Measurements from ENCODE around the gene TRHDE. TPM values are rescaled to one million over a fixed set of nuclear protein-coding genes. Genes with fewer than 3 reads are reported as not detected.

The TRHDE gene
- polyA plus RNA-seq, 1 donor (not counting 4 experiments of a cell fraction or from before 2014, with no cell fraction given) = 0.12 TPM

DNA sequence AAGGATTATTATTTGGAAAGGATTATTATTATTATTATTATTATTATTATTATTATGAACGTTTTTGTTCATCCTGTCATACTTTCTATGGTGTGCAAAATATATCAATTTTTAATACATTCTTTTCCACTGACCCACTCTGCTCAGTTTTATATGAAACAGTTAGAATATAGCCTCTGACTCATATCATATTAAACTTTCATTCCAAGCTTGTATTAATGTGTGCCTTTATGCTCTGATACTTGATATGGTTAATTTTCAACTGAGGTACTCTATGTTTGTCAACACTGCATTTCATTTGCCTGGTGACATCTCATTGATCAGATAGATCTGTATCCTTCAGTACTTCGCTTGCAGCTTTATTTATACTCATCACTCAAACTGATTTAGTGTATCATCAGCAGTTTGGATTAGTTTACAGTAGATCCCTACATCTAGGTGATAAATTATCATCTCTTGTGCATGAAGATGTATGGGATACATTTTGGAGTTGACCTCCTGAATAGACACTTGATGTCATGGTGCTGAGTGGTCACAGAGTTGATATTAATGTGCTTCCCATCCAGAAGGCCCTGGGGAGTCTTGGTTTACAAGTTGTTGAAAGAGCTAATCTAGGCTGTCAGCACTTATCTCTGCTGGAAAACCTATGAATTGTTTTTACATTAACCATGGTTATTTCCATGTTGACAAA lies 271.8 kb downstream of the TRHDE start:
- no peaks in the 10 kb centered on the region for H3K9me3 ChIP-seq (ENCODE audit: control insufficient read depth, low read depth, low read length)
- no peaks in the 10 kb centered on the region for H3K27me3 ChIP-seq (ENCODE audit: control insufficient read depth, extremely low read depth, insufficient read depth, low read length)
- no peak overlapping the region for H3K27ac ChIP-seq (ENCODE audit: control insufficient read depth, insufficient read depth, low read length)
- no peak overlapping the region for H3K9ac ChIP-seq (ENCODE audit: control insufficient read depth, extremely low read depth, insufficient read depth, low read length)
- no peaks in the 10 kb centered on the region for H3K9me1 ChIP-seq (ENCODE audit: control insufficient read depth, extremely low read depth, insufficient read depth, low read length)
- H3K4me2 ChIP-seq (ENCODE audit: control insufficient read depth, extremely low read depth, insufficient read depth, low read depth, low read length) = no peak overlapping the region
- H3K36me3 ChIP-seq (ENCODE audit: control insufficient read depth in 2 of 2, extremely low read depth in 1 of 2, insufficient read depth in 2 of 2, low read length in 2 of 2) = no peaks in the 10 kb centered on the region
- no peak for FAIRE-seq
- H3K4me1 ChIP-seq (ENCODE audit: control insufficient read depth, extremely low read depth, insufficient read depth, low read length) = no peaks in the 10 kb centered on the region
- no peak overlapping the region for H2AFZ ChIP-seq (ENCODE audit: control insufficient read depth, low read length)
- H3K79me2 ChIP-seq (ENCODE audit: control insufficient read depth, insufficient read depth, low read length) = no peaks in the 10 kb centered on the region
- dilution Hi-C loops (cut with MboI; ENCODE audit: extremely low pct_ligation_motif_present, low sequenced_read_pairs) = no loop called here
- TF ChIP-seq, protein P1, sequence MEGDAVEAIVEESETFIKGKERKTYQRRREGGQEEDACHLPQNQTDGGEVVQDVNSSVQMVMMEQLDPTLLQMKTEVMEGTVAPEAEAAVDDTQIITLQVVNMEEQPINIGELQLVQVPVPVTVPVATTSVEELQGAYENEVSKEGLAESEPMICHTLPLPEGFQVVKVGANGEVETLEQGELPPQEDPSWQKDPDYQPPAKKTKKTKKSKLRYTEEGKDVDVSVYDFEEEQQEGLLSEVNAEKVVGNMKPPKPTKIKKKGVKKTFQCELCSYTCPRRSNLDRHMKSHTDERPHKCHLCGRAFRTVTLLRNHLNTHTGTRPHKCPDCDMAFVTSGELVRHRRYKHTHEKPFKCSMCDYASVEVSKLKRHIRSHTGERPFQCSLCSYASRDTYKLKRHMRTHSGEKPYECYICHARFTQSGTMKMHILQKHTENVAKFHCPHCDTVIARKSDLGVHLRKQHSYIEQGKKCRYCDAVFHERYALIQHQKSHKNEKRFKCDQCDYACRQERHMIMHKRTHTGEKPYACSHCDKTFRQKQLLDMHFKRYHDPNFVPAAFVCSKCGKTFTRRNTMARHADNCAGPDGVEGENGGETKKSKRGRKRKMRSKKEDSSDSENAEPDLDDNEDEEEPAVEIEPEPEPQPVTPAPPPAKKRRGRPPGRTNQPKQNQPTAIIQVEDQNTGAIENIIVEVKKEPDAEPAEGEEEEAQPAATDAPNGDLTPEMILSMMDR (optimal IDR thresholded peaks at IDR 0.05 in 1 of 3, IDR thresholded peaks at IDR 0.05 in 1 of 3, conservative IDR thresholded peaks at IDR 0.05 in 1 of 3; ENCODE audit: extremely low read depth in 1 of 3, insufficient read depth in 2 of 3, low read length in 3 of 3) = no peak
- no peak for TF ChIP-seq EZH2 (IDR thresholded peaks at IDR 0.05; ENCODE audit: low read length)
- no peak for DNase-seq (ENCODE audit: low read depth, low spot score)
- no peaks in the 10 kb centered on the region for H4K20me1 ChIP-seq (ENCODE audit: control insufficient read depth, extremely low read depth, insufficient read depth, low read length)
- no peak overlapping the region for H3K4me3 ChIP-seq (ENCODE audit: control insufficient read depth in 2 of 3, extremely low read depth in 1 of 3, insufficient read depth in 2 of 3, low read depth in 1 of 3, low read length in 3 of 3)

DNA sequence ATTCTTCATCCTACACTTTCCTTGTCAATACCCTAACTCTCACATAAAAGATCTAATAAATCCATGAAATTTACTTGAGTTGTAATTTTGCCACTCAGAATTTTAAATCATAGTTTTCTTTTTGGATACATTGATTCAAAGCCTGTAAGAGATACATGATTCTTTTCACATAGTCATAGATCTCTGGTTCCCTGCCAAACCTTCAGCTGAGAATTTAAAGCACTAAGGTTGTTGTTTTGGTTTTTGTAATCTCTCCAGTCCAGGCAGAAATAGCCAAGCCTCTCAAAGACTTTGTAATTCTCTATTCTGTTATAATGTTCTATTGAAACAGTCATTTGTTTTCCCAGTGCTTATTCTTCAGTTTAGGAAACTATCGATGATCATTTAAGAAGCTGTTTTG lies 273.9 kb downstream of the TRHDE start:
- no peaks in the 10 kb centered on the region for H3K9me1 ChIP-seq (ENCODE audit: control insufficient read depth, extremely low read depth, insufficient read depth, low read length)
- H4K20me1 ChIP-seq (ENCODE audit: control insufficient read depth, extremely low read depth, insufficient read depth, low read length) = no peaks in the 10 kb centered on the region
- H2AFZ ChIP-seq (ENCODE audit: control insufficient read depth, low read length) = no peak overlapping the region
- no peaks in the 10 kb centered on the region for H3K4me1 ChIP-seq (ENCODE audit: control insufficient read depth, extremely low read depth, insufficient read depth, low read length)
- dilution Hi-C loops (cut with MboI; ENCODE audit: extremely low pct_ligation_motif_present, low sequenced_read_pairs) = no loop called here
- no peaks in the 10 kb centered on the region for H3K27me3 ChIP-seq (ENCODE audit: control insufficient read depth, extremely low read depth, insufficient read depth, low read length)
- H3K9me3 ChIP-seq (ENCODE audit: control insufficient read depth, low read depth, low read length) = no peaks in the 10 kb centered on the region
- TF ChIP-seq, protein P1 (optimal IDR thresholded peaks at IDR 0.05 in 1 of 3, IDR thresholded peaks at IDR 0.05 in 1 of 3, conservative IDR thresholded peaks at IDR 0.05 in 1 of 3; ENCODE audit: extremely low read depth in 1 of 3, insufficient read depth in 2 of 3, low read length in 3 of 3) = no peak
- H3K9ac ChIP-seq (ENCODE audit: control insufficient read depth, extremely low read depth, insufficient read depth, low read length) = no peak overlapping the region
- H3K79me2 ChIP-seq (ENCODE audit: control insufficient read depth, insufficient read depth, low read length) = no peaks in the 10 kb centered on the region
- no peak overlapping the region for H3K4me2 ChIP-seq (ENCODE audit: control insufficient read depth, extremely low read depth, insufficient read depth, low read depth, low read length)
- FAIRE-seq (no peak), DNase-seq (ENCODE audit: low read depth, low spot score) (no peak)
- H3K36me3 ChIP-seq (ENCODE audit: control insufficient read depth in 2 of 2, extremely low read depth in 1 of 2, insufficient read depth in 2 of 2, low read length in 2 of 2) = no peaks in the 10 kb centered on the region
- no peak overlapping the region for H3K4me3 ChIP-seq (ENCODE audit: control insufficient read depth in 2 of 3, extremely low read depth in 1 of 3, insufficient read depth in 2 of 3, low read depth in 1 of 3, low read length in 3 of 3)
- no peak overlapping the region for H3K27ac ChIP-seq (ENCODE audit: control insufficient read depth, insufficient read depth, low read length)
